ENCODE data around the gene EIF4E. TPM values are rescaled to one million over a fixed set of nuclear protein-coding genes. Genes with fewer than 3 reads are reported as not detected.

The EIF4E gene, protein sequence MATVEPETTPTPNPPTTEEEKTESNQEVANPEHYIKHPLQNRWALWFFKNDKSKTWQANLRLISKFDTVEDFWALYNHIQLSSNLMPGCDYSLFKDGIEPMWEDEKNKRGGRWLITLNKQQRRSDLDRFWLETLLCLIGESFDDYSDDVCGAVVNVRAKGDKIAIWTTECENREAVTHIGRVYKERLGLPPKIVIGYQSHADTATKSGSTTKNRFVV
- polyA plus RNA-seq (2012; ENCODE audit: insufficient read depth, insufficient read length, low read depth): 66.2 TPM

DNA sequence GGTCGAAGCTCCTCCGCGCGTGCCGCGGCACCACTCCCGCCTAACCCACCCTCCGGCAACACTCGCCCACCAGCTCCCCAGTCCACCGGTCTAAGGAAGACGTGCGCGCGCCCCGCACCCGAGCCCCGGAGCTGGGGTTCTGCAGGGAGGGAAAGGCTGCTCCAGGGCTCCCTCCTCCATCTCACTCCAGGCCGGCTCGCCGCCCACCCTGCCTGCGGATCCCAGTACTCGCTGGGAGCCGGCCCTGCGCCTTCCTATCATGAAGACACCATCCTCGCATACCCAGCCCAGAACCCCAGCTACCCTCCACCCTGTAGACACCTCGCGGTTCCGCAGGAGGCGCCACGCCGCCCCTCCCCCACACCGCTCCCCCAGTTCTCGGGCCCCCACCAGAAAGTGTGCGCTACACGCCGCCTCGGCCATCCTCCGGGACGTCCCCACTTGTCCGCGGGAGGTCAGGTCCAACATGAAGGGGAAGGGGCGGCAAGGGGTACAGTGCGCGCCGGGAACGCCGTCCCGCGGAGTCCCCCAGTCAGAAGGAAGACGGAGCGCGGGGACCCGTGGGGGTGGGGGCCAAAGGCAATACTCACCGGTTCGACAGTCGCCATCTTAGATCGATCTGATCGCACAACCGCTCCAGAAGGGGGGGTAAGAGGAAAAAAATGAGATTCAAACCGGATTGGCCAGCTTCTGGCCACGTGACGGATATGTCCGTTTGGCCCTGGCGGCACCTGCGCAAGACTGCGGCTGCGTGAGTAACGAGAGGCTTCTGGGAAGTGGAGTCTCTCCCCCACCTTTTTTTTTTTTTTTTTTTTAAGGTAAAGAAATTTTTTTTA is at the start of gene EIF4E:
Gene EIF4E (minus strand): TSS at position 629 of the 836 bp plus-strand sequence. CDS start 21 bp downstream, at position 608.
- Histone ChIP-seq H3K4me3 (ENCODE audit: low read depth, low read length) (peak within 1 kb of the TSS; percentile 93), H3K9me3 (no peaks in the 10 kb centered on the region), H3K36me3 (peaks cover 22% of the 10 kb centered on the region), H3K4me1 (no peaks in the 10 kb centered on the region), H3K27me3 (no peaks in the 10 kb centered on the region)
- peak; percentile 5; the same call in 1 of the 2 replicates for TF ChIP-seq CTCF (IDR thresholded peaks at IDR 0.05; ENCODE audit: low read depth, low read length)
- peak; percentile 97 for DNase-seq

DNA sequence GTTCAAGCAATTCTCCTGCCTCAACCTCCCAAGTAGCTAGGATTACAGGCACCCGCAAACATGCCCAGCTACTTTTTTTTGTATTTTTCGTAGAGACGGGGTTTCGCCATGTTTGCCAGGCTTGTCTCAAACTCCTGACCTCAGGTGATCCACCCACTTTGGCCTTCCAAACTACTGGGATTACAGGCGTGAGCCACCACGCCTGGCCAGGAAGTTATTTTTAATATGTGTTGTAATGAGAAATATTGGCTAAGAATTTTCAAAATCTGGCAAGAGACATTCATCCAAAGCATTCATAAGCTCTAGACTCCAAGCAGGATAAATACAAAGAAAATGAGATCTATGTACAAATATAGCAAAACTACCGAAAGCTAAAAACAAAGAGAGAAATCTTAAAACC is 48.6 kb upstream of the EIF4E start:
- no peaks in the 10 kb centered on the region for H3K9me3 ChIP-seq
- DNase-seq: no peak
- H3K4me3 ChIP-seq (ENCODE audit: low read depth, low read length): no peak overlapping the region
- H3K4me1 ChIP-seq: no peaks in the 10 kb centered on the region
- no peaks in the 10 kb centered on the region for H3K27me3 ChIP-seq
- H3K36me3 ChIP-seq: no peaks in the 10 kb centered on the region
- no peak for TF ChIP-seq CTCF (IDR thresholded peaks at IDR 0.05; ENCODE audit: low read depth, low read length)

DNA sequence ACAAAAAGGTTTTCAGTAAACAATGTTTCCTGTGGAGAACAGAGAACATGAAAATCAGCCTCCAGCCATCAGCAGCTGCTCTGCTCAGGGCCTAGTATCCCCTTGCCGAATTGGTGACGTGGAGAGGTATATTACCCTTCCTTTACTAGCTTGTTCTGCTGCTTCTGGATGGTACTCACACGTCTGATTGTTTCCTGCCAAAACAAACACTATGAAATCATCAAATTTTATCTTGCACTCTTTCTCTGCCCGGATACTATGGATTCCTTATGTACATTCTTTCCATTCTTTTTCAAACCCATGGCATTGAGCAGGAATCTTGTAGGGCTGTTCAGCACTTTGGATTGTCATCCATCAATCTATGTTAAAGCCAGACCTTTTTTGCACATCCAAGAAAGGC is 47.8 kb upstream of the EIF4E start:
- Histone ChIP-seq H3K9me3 (no peaks in the 10 kb centered on the region), H3K4me3 (ENCODE audit: low read depth, low read length) (no peak overlapping the region), H3K27me3 (no peaks in the 10 kb centered on the region), H3K36me3 (no peaks in the 10 kb centered on the region), H3K4me1 (no peaks in the 10 kb centered on the region)
- no peak for TF ChIP-seq CTCF (IDR thresholded peaks at IDR 0.05; ENCODE audit: low read depth, low read length)
- no peak for DNase-seq

DNA sequence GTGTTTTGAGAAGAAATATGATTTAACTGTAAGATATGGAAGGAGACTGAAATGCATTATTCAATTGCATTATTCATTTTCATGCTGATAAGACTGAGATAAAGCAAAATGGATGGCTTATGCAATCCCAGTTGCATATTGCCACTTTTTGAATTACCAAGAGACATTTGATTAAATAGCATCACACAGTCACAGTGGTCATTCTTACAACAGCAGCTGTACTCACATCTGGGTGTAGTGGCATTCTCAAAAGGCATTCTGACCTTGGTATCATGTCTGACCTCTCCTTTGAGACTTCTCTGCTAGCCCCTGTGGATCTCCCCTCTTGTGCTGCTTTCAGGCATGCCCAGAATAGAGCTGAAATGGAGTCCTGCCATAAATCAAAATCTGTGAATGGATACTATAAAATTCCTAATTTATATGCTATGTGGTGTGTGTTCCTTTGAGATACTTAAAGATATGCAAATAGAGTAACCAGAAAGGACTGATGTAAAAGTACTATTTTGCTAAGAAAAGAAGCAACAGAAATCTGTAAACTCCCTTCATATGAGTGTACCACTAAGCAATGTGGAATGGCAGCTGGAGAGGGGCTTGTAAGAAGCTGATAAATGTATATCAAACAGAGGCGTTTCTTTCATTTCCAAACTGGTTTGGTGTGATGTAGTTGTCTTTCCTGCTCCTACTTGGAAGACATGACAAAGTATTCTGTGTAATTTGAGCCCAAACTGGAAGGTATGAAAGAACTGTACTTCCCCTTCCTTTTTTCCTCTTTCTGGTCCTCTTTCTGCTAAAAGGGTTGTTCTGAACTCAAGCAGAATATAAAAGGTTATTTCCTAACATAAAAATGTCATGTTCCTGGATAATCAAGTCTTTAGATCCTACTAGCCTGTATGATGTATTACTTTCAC is 41.2 kb upstream of the EIF4E start:
- Histone ChIP-seq H3K4me1 (no peaks in the 10 kb centered on the region), H3K27me3 (no peaks in the 10 kb centered on the region), H3K4me3 (ENCODE audit: low read depth, low read length) (no peak overlapping the region), H3K36me3 (no peaks in the 10 kb centered on the region), H3K9me3 (no peaks in the 10 kb centered on the region)
- no peak for DNase-seq
- TF ChIP-seq CTCF (IDR thresholded peaks at IDR 0.05; ENCODE audit: low read depth, low read length): no peak

- no peak overlapping the region for H3K4me3 ChIP-seq (ENCODE audit: low read depth, low read length)
- no peaks in the 10 kb centered on the region for H3K4me1 ChIP-seq
- no peaks in the 10 kb centered on the region for H3K9me3 ChIP-seq
- no peaks in the 10 kb centered on the region for H3K36me3 ChIP-seq
- TF ChIP-seq CTCF (IDR thresholded peaks at IDR 0.05; ENCODE audit: low read depth, low read length): no peak
- H3K27me3 ChIP-seq: no peaks in the 10 kb centered on the region
- no peak for DNase-seq
These were observed 38.9 kb upstream of the EIF4E start for GRCh38 chr4:98967786-98968329.
